MM.1S (cell line): Measurements from ENCODE around the gene GHRH.

Source experiments
- DNase-seq: peaks from one replicate; pipeline ENCODE4 v3.0.0-alpha.2; 2015
- H2AFZ ChIP-seq: fragments of 300-600 bp; sonication (generic); 2 replicates; pipeline ENCODE4 v1.6.0; 2016; ENCODE audit warnings: antibody characterized with exemption, low read length
- H3F3A ChIP-seq: fragments of 300-600 bp; sonication (generic); 2 replicates; pipeline ENCODE4 v1.6.1; 2016; ENCODE audit warnings: mild to moderate bottlenecking, antibody characterized with exemption, low read length, moderate library complexity, mixed read lengths; ENCODE audit not compliant: insufficient read depth
- H3K27ac ChIP-seq: fragments of 300-600 bp; sonication (generic); 2 replicates; pipeline ENCODE4 v1.5.1; 2016; ENCODE audit warnings: mild to moderate bottlenecking, low read length
- H3K27me3 ChIP-seq: fragments of 300-600 bp; sonication (generic); replicated peaks from 2 replicates; pipeline ENCODE4 v1.6.0; 2016; ENCODE audit warnings: low read length; ENCODE audit not compliant: insufficient read depth
- H3K36me3 ChIP-seq: fragments of 300-600 bp; sonication (generic); replicated peaks from 2 replicates; pipeline ENCODE4 v1.6.1; 2016; ENCODE audit warnings: mild to moderate bottlenecking, low read length, mixed read lengths; ENCODE audit not compliant: insufficient read depth
- H3K4me1 ChIP-seq: fragments of 300-600 bp; sonication (generic); 2 replicates; pipeline ENCODE4 v1.6.1; 2016; ENCODE audit warnings: low read length, mixed read lengths
- H3K4me2 ChIP-seq: fragments of 300-600 bp; sonication (generic); 2 replicates; pipeline ENCODE4 v1.6.0; 2016; ENCODE audit warnings: low read depth, low read length
- H3K4me3 ChIP-seq: fragments of 300-600 bp; sonication (generic); 2 replicates; pipeline ENCODE4 v1.5.1; 2016; ENCODE audit warnings: low read length, mixed read lengths
- H3K79me2 ChIP-seq: fragments of 300-600 bp; sonication (generic); 2 replicates; pipeline ENCODE4 v1.6.1; 2016; ENCODE audit warnings: mixed run types, low read length, mixed read lengths
- H3K9ac ChIP-seq: fragments of 300-600 bp; sonication (generic); 2 replicates; pipeline ENCODE4 v1.6.1; 2016; ENCODE audit warnings: low read length, mixed read lengths
- H3K9me2 ChIP-seq: fragments of 300-600 bp; sonication (generic); replicated peaks from 2 replicates; pipeline ENCODE4 v1.6.1; 2016; ENCODE audit warnings: mild to moderate bottlenecking, low read length, mixed read lengths; ENCODE audit not compliant: insufficient read depth
- H3K9me3 ChIP-seq: fragments of 300-600 bp; sonication (generic); replicated peaks from 2 replicates; pipeline ENCODE4 v1.6.1; 2016; ENCODE audit warnings: mild to moderate bottlenecking, low read length, mixed read lengths; ENCODE audit not compliant: insufficient read depth
- H4K20me1 ChIP-seq: fragments of 300-600 bp; sonication (generic); 2 replicates; pipeline ENCODE4 v1.6.1; 2016; ENCODE audit warnings: mild to moderate bottlenecking, low read length, moderate library complexity, mixed read lengths; ENCODE audit not compliant: insufficient read depth
- CTCF ChIP-seq: fragments of 300-600 bp; sonication (generic); IDR thresholded peaks from 2 replicates; pipeline ENCODE4 v1.5.1; 2016; ENCODE audit warnings: antibody characterized with exemption, low read length, mixed read lengths
- EZH2 ChIP-seq: fragments of 300-600 bp; sonication (generic); optimal IDR thresholded peaks from 2 replicates; pipeline ENCODE3; 2017; ENCODE audit warnings: low read depth, mild to moderate bottlenecking, antibody characterized with exemption, low read length, mixed read lengths
- EZH2phosphoT487 ChIP-seq: fragments of 300-600 bp; sonication (generic); IDR thresholded peaks from 2 replicates; pipeline ENCODE4 v1.6.1; 2018; ENCODE audit warnings: antibody characterized with exemption, low read length

GHRH gene

GRCh38 chr20:37253087-37253486, 8.5 kb downstream of the GHRH start:
- Histone ChIP-seq H3K79me2 (no peaks in the 10 kb centered on the region), H3K9ac (no peak overlapping the region), H3K9me3 (no peaks in the 10 kb centered on the region), H3F3A (no peaks in the 10 kb centered on the region), H2AFZ (no peak overlapping the region), H3K9me2 (no peaks in the 10 kb centered on the region), H3K27ac (no peak overlapping the region), H3K4me2 (no peak overlapping the region), H3K4me3 (no peak overlapping the region), H4K20me1 (no peaks in the 10 kb centered on the region), H3K36me3 (no peaks in the 10 kb centered on the region), H3K4me1 (no peaks in the 10 kb centered on the region), H3K27me3 (0 out of 2 replicates have a peak, but pooled peaks cover 3% of the 10 kb centered on the region)
- TF ChIP-seq EZH2 (no peak), CTCF (no peak), EZH2phosphoT487 (no peak)
- no peak for DNase-seq

DNA sequence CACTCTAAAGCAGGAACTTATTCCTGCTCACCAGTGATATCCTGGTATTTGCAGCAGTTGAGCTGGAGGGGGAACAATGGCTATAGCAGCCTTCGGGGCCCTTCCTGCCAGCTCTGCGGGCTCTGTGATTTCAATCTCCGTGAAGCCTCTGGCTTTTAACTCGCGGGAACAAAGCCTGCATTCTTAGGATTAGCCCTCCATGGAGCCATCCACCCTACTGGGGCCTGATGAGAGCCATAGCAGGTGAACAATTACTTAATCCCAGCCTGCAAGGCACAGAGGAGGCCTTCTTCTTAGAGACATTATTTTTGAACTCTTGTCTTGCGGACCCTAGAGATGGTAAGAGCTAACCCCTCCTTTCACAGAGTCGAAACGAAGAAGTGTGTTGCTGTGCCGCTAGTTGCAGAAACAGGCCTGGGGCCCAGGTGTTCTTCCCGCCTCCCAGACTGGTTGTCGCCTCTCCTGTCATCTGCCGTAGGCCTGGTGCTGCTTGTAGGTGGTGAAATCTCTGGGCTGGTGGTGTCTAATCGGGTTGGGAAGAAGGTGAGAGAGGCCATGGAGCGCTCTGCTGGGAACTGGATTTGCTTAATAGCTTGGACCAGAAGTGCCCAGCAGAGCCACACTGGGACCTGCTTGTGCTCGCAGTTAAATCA, 9.7 kb downstream of the GHRH start:
- Histone ChIP-seq H4K20me1 (no peaks in the 10 kb centered on the region), H3K9me2 (no peaks in the 10 kb centered on the region), H3K4me3 (no peak overlapping the region), H3K9ac (no peak overlapping the region), H3K4me2 (no peak overlapping the region), H3F3A (no peaks in the 10 kb centered on the region), H3K27me3 (no peaks in the 10 kb centered on the region), H3K27ac (no peak overlapping the region), H3K9me3 (no peaks in the 10 kb centered on the region), H2AFZ (no peak overlapping the region), H3K79me2 (no peaks in the 10 kb centered on the region), H3K36me3 (no peaks in the 10 kb centered on the region), H3K4me1 (no peaks in the 10 kb centered on the region)
- no peak for DNase-seq
- TF ChIP-seq CTCF (no peak), EZH2 (no peak), EZH2phosphoT487 (no peak)

GRCh38 chr20:37249304-37249703, 12.3 kb downstream of the GHRH start:
- no peak overlapping the region for H3K27ac ChIP-seq

More at GRCh38 chr20:37249304-37249703, 12.3 kb downstream of the GHRH start:
- no peaks in the 10 kb centered on the region for H3K36me3 ChIP-seq
- H3K4me3 ChIP-seq: no peak overlapping the region
- TF ChIP-seq EZH2phosphoT487 (no peak), EZH2 (no peak), CTCF (no peak)
- no peak overlapping the region for H3K9ac ChIP-seq
- H3K9me2 ChIP-seq: no peaks in the 10 kb centered on the region
- H3K4me2 ChIP-seq: no peak overlapping the region
- DNase-seq: no peak
- no peaks in the 10 kb centered on the region for H4K20me1 ChIP-seq
- no peaks in the 10 kb centered on the region for H3F3A ChIP-seq
- no peaks in the 10 kb centered on the region for H3K4me1 ChIP-seq
- no peaks in the 10 kb centered on the region for H3K27me3 ChIP-seq
- H2AFZ ChIP-seq: no peak overlapping the region
- H3K9me3 ChIP-seq: no peaks in the 10 kb centered on the region
- no peaks in the 10 kb centered on the region for H3K79me2 ChIP-seq
